T-cell (primary cell): ENCODE measurements around the gene CARD8. TPM values are rescaled to one million over a fixed set of nuclear protein-coding genes. Genes with fewer than 3 reads are reported as not detected.
A peak's percentile ranks its signal among the peaks of the same experiment; 100 is the strongest.

Source experiments
- ATAC-seq, 4 experiments: fragments of 200-7000 bp in 3 of 4; fragments of 150-1000 bp in 1 of 4; cut with Tn5 transposase; replicated peaks in 1 of 4; 1 replicate in 3 of 4; 2 replicates in 1 of 4; pipeline ENCODE4 v1.10.0; 2021; ENCODE audit warnings: moderate library complexity in 3 of 4, mild to moderate bottlenecking in 2 of 4, moderate number of reproducible peaks in 1 of 4
- CTCF ChIA-PET, 2 donors: fragments of 300-600 bp; sonication (Branson Sonifier 250); formaldehyde crosslinking; loops; one replicate each; lab custom pipeline; 2022; ENCODE audit warnings: antibody characterized with exemption in 2 of 2; lab: Charles Lee
- POLR2A ChIA-PET, 2 donors: fragments of 300-600 bp; sonication (Branson Sonifier 250); formaldehyde crosslinking; loops; one replicate each; lab custom pipeline; 2022; ENCODE audit warnings: antibody characterized with exemption in 2 of 2; lab: Charles Lee
- DNase-seq, 35 experiments: peaks; one replicate each; pipeline versions ENCODE4 v3.0.0 to v3.0.0-alpha.2; 2013 to 2023
- H3K27ac ChIP-seq: one replicate; pipeline ENCODE4 v1.5.1; 2013; ENCODE audit warnings: low read length
- H3K27me3 ChIP-seq, 2 experiments: replicated peaks in 1 of 2; 1 replicate in 1 of 2; 2 replicates in 1 of 2; pipeline versions ENCODE4 v1.6.1 to v1.7.0; 2013; ENCODE audit warnings: low read length in 1 of 2, mixed read lengths in 1 of 2; ENCODE audit not compliant: control insufficient read depth in 2 of 2, insufficient read depth in 2 of 2; ENCODE audit errors: extremely low read depth in 1 of 2
- H3K36me3 ChIP-seq, 2 donors: 1 replicate in 1 of 2; 2 replicates in 1 of 2; pipeline versions ENCODE4 v1.6.1 to v1.7.0; 2013; ENCODE audit warnings: low read length in 1 of 2; ENCODE audit not compliant: control insufficient read depth in 2 of 2, insufficient read depth in 1 of 2; ENCODE audit errors: extremely low read depth in 1 of 2
- H3K4me1 ChIP-seq, 2 experiments: 1 replicate in 1 of 2; 2 replicates in 1 of 2; pipeline versions ENCODE4 v1.6.1 to v1.7.0; 2013; ENCODE audit warnings: low read length in 2 of 2, mixed read lengths in 1 of 2; ENCODE audit not compliant: insufficient read depth in 2 of 2, control insufficient read depth in 1 of 2; ENCODE audit errors: extremely low read depth in 1 of 2
- H3K4me3 ChIP-seq, 2 donors: 1 replicate in 1 of 2; 2 replicates in 1 of 2; pipeline versions ENCODE4 v1.5.1 to v1.7.0; 2013; ENCODE audit warnings: mild to moderate bottlenecking in 2 of 2, low read length in 1 of 2, moderate library complexity in 1 of 2; ENCODE audit not compliant: control insufficient read depth in 1 of 2; ENCODE audit errors: extremely low read depth in 1 of 2
- H3K9me3 ChIP-seq: 2 replicates; pipeline ENCODE4 v1.7.0; 2013
- H3K27ac Mint-ChIP-seq, 2 donors: one replicate each; pipeline ENCODE4 v1.8.0; 2020 to 2021; ENCODE audit warnings: mild to moderate bottlenecking in 2 of 2, mixed read lengths in 2 of 2
- H3K27me3 Mint-ChIP-seq, 2 donors: one replicate each; pipeline ENCODE4 v1.8.0; 2021 to 2022; ENCODE audit warnings: mixed read lengths in 2 of 2
- H3K36me3 Mint-ChIP-seq: one replicate; pipeline ENCODE4 v1.8.0; 2021; ENCODE audit warnings: mixed read lengths
- H3K4me1 Mint-ChIP-seq, 3 donors: one replicate each; pipeline ENCODE4 v1.8.0; 2020 to 2022; ENCODE audit warnings: mixed read lengths in 3 of 3, mild to moderate bottlenecking in 1 of 3
- H3K4me3 Mint-ChIP-seq, 3 donors: one replicate each; pipeline ENCODE4 v1.8.0; 2020 to 2022; ENCODE audit warnings: mild to moderate bottlenecking in 3 of 3, mixed read lengths in 3 of 3, moderate library complexity in 3 of 3
- H3K9me3 Mint-ChIP-seq, 3 donors: one replicate each; pipeline ENCODE4 v1.8.0; 2020 to 2022; ENCODE audit warnings: mixed read lengths in 3 of 3
- WGBS: methylation state at CpG from one replicate; pipeline ENCODE4 v1.1.5; 2013; ENCODE audit warnings: missing lambda C conversion rate; ENCODE audit not compliant: insufficient coverage; 5-methylcytosine and 5-hydroxymethylcytosine counted together
- total RNA-seq, 35 experiments: library from RNA in 6 of 35; stranded (reverse) in 6 of 35; fragments of 120-200 nt in 1 of 35; gene quantifications; one replicate each; pipeline versions ENCODE4 v1.2.1 to v1.2.4 and lab custom pipeline; 2013 to 2026

Gene CARD8
- total RNA-seq, 5 donors from 2014 or later (not counting 1 experiment from before 2014, with no cell fraction given): 146 to 224 (median 191) TPM

GRCh38 chr19:48203222-48203793 is 52.4 kb downstream of the CARD8 start:
- Histone ChIP-seq H3K9me3 (no peaks in the 10 kb centered on the region), H3K4me1 (peaks cover 11 to 20% of the 10 kb centered on the region in 2 experiments), H3K36me3 (no peaks in the 10 kb centered on the region), H3K4me3 (peak overlapping the region; percentile 82 to 84), H3K27me3 (no peaks in the 10 kb centered on the region), H3K27ac (peak overlapping the region; percentile 60)
- 13% methylated on average over 4 of the region's 5 CpGs for WGBS
- Mint-ChIP-seq H3K9me3 (no peaks in the 10 kb centered on the region), H3K4me3 (no peak overlapping the region), H3K4me1 (peaks cover 15 to 26% (median 21%) of the 10 kb centered on the region in 3 donors), H3K36me3 (peaks cover 3% of the 10 kb centered on the region), H3K27ac (no peak overlapping the region), H3K27me3 (no peaks in the 10 kb centered on the region)
- peak in 1 of 35 experiments; percentile 4 for DNase-seq
- ATAC-seq: no peak
- CTCF ChIA-PET: interaction anchor here (0.6 to 2.2 kb wide), 14 partner anchors 12 to 790 kb away, joined by 3 to 19 read pairs (median 6); partner anchors contain the start of genes LIG1 (in 1 of the 2), RUVBL2 (in 1 of the 2), SYNGR4 (in 1 of the 2) and TMEM143 (in 1 of the 2)
- POLR2A ChIA-PET: interaction anchor here (0.5 to 1.6 kb wide), 9 partner anchors 16 to 854 kb away, joined by 3 to 8 read pairs (median 4); partner anchors contain the start of genes CARD8 (in 1 of the 2), DHX34 (in 1 of the 2), SYNGR4 (in 1 of the 2) and TMEM143 (in 1 of the 2)

DNA sequence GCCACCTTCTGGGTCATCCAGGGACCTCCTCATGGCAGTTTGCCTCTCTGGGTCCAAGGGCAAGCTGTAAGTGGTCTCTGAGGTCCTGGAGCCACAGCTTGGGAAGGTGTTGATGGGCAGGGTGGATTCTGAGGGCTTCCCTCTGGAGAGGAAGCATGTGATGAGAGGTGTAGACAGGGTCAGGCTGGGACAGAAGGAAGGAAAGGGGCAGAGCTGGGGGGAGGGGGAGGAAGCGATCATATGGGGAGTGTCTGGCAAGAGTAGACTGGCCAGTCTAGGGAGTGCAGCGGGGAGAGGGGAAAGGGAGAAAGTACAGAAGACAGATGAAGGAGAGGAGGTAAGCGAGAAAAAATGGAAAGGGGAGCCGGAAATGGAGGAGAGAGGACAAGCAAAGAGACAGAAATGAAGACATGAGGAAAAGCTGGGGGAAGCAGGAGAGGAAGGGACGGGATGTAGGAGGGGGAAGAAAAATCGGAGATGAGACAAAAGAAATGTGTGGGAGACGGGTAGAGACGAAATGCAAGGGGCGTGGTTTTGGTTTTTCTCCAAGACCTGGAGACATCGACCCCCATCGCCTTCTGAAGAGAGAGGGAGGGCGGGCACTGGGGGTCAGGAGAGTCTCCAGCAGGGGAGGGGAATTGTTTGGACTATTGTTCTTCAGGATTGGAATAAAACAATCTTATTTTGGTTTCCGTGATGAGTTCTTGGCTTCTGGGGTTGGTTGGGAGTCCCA is 58.6 kb downstream of the CARD8 start:
- Histone ChIP-seq H3K4me3 (no peak overlapping the region), H3K9me3 (no peaks in the 10 kb centered on the region), H3K36me3 (no peaks in the 10 kb centered on the region), H3K4me1 (peaks cover 0 to 7% of the 10 kb centered on the region in 2 experiments), H3K27ac (no peak overlapping the region), H3K27me3 (no peaks in the 10 kb centered on the region)
- DNase-seq (peak in 1 of 35 experiments; percentile 1), ATAC-seq (no peak)
- 92% methylated on average over 13 of the region's 13 CpGs for WGBS
- CTCF ChIA-PET: no interaction called here
- Mint-ChIP-seq H3K27me3 (no peaks in the 10 kb centered on the region), H3K36me3 (peaks cover 3% of the 10 kb centered on the region), H3K27ac (no peak overlapping the region), H3K4me3 (no peak overlapping the region), H3K9me3 (no peaks in the 10 kb centered on the region), H3K4me1 (peaks cover 5 to 36% (median 7%) of the 10 kb centered on the region in 3 donors)
- POLR2A ChIA-PET: interaction anchor here in 1 of 2 donors (0.7 kb wide), 1 partner anchor 25 kb away, joined by 3 read pairs; no protein-coding TSS in a partner anchor

DNA sequence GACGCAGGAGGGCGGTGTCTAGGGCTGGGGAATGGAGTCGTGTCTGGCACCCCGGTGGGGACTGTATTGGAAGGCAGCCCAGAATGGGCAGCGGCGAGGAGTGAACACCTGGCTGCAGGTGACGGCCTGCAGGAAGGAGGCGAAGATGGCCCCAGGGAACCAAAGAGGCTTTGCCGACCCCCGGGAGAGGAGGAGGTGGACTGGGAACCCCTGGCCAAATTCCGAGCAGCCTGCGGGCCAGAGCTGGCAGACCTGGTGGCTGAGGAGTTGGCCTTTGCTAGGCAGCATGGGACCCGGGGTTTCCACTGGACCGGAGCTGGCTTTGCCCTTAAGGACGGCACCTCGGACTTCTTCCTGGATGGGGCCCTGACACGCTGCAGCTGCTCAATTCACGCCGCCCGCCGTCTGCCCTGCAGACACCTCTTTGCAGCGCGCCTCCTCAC is 59.4 kb downstream of the CARD8 start:
- Histone ChIP-seq H3K9me3 (no peaks in the 10 kb centered on the region), H3K27me3 (no peaks in the 10 kb centered on the region), H3K4me3 (no peak overlapping the region), H3K36me3 (no peaks in the 10 kb centered on the region), H3K4me1 (peaks cover 0 to 7% of the 10 kb centered on the region in 2 experiments), H3K27ac (no peak overlapping the region)
- DNase-seq: no peak
- H3K9me3 Mint-ChIP-seq: no peaks in the 10 kb centered on the region
- POLR2A ChIA-PET: interaction anchor here in 1 of 2 donors (0.7 kb wide), 1 partner anchor 24 kb away, joined by 3 read pairs; no protein-coding TSS in a partner anchor
- H3K27ac Mint-ChIP-seq: no peak overlapping the region
- H3K4me3 Mint-ChIP-seq: peak overlapping the region in 1 of 3 donors; percentile 20
- peaks cover 8% of the 10 kb centered on the region for H3K36me3 Mint-ChIP-seq
- H3K4me1 Mint-ChIP-seq: peaks cover 2 to 29% (median 5%) of the 10 kb centered on the region in 3 donors
- CTCF ChIA-PET: no interaction called here
- no peaks in the 10 kb centered on the region for H3K27me3 Mint-ChIP-seq
- 91% methylated on average over 22 of the region's 23 CpGs for WGBS
- no peak for ATAC-seq

GRCh38 chr19:48194844-48195830 is 60.6 kb downstream of the CARD8 start:
- ATAC-seq (no peak), DNase-seq (peak in 1 of 35 experiments; percentile 7)
- H3K36me3 Mint-ChIP-seq: peaks cover 8% of the 10 kb centered on the region
- Histone ChIP-seq H3K4me3 (no peak overlapping the region), H3K27ac (no peak overlapping the region), H3K9me3 (no peaks in the 10 kb centered on the region), H3K4me1 (peaks cover 0 to 7% of the 10 kb centered on the region in 2 experiments), H3K27me3 (no peaks in the 10 kb centered on the region), H3K36me3 (no peaks in the 10 kb centered on the region)
- H3K27ac Mint-ChIP-seq: no peak overlapping the region
- no peaks in the 10 kb centered on the region for H3K27me3 Mint-ChIP-seq
- POLR2A ChIA-PET: no interaction called here
- H3K9me3 Mint-ChIP-seq: no peaks in the 10 kb centered on the region
- CTCF ChIA-PET: interaction anchor here in 1 of 2 donors (1.1 kb wide), 1 partner anchor 10 kb away, joined by 4 read pairs; no protein-coding TSS in a partner anchor
- peaks cover 9 to 29% (median 13%) of the 10 kb centered on the region in 3 donors for H3K4me1 Mint-ChIP-seq
- peak overlapping the region in 1 of 3 donors; percentile 20 for H3K4me3 Mint-ChIP-seq
- WGBS: 89% methylated on average over 95 of the region's 95 CpGs

GRCh38 chr19:48194041-48194843 is 61.5 kb downstream of the CARD8 start:
- no peaks in the 10 kb centered on the region for H3K27me3 Mint-ChIP-seq
- no peak overlapping the region for H3K27ac ChIP-seq
- DNase-seq (peak in 11 of 35 experiments; percentile 7 to 55 (median 21)), ATAC-seq (no peak)
- CTCF ChIA-PET: interaction anchor here in 1 of 2 donors (1.1 kb wide), 1 partner anchor 11 kb away, joined by 4 read pairs; no protein-coding TSS in a partner anchor
- 85% methylated on average over 28 of the region's 36 CpGs for WGBS
- no peaks in the 10 kb centered on the region for H3K9me3 Mint-ChIP-seq
- H3K9me3 ChIP-seq: no peaks in the 10 kb centered on the region
- peaks cover 7 to 25% (median 14%) of the 10 kb centered on the region in 3 donors for H3K4me1 Mint-ChIP-seq
- peaks cover 8% of the 10 kb centered on the region for H3K36me3 Mint-ChIP-seq
- H3K27ac Mint-ChIP-seq: no peak overlapping the region
- H3K4me1 ChIP-seq: peaks cover 0 to 7% of the 10 kb centered on the region in 2 experiments
- peak overlapping the region in 1 of 3 donors; percentile 20 for H3K4me3 Mint-ChIP-seq
- H3K27me3 ChIP-seq: no peaks in the 10 kb centered on the region
- no peaks in the 10 kb centered on the region for H3K36me3 ChIP-seq
- no peak overlapping the region for H3K4me3 ChIP-seq
- POLR2A ChIA-PET: no interaction called here
